C4-2B (cell line): Measurements from ENCODE around the gene AP3D1.

Experiments used
- H3K27ac ChIP-seq: fragments of 450-650 bp; 2 replicates; pipeline ENCODE4 v1.5.1; 2017
- ZFX ChIP-seq: fragments of 450-650 bp; IDR thresholded peaks from 2 replicates; pipeline ENCODE4 v1.6.1; 2017
- TF ChIP-seq, protein P1 (sequence below): fragments of 450-650 bp; conservative IDR thresholded peaks from 2 replicates; pipeline ENCODE4 v1.5.1; 2017; ENCODE audit warnings: mild to moderate bottlenecking

AP3D1 gene

GRCh38 chr19:2180881-2181632, 29.7 kb upstream of the AP3D1 start:
- no peak for TF ChIP-seq ZFX
- TF ChIP-seq, protein P1, sequence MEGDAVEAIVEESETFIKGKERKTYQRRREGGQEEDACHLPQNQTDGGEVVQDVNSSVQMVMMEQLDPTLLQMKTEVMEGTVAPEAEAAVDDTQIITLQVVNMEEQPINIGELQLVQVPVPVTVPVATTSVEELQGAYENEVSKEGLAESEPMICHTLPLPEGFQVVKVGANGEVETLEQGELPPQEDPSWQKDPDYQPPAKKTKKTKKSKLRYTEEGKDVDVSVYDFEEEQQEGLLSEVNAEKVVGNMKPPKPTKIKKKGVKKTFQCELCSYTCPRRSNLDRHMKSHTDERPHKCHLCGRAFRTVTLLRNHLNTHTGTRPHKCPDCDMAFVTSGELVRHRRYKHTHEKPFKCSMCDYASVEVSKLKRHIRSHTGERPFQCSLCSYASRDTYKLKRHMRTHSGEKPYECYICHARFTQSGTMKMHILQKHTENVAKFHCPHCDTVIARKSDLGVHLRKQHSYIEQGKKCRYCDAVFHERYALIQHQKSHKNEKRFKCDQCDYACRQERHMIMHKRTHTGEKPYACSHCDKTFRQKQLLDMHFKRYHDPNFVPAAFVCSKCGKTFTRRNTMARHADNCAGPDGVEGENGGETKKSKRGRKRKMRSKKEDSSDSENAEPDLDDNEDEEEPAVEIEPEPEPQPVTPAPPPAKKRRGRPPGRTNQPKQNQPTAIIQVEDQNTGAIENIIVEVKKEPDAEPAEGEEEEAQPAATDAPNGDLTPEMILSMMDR = no peak
- H3K27ac ChIP-seq = no peak overlapping the region

- H3K27ac ChIP-seq = no peak overlapping the region
- TF ChIP-seq ZFX = no peak
- TF ChIP-seq, protein P1 = no peak
Observed at GRCh38 chr19:2180114-2180513, 28.7 kb upstream of the AP3D1 start.

DNA sequence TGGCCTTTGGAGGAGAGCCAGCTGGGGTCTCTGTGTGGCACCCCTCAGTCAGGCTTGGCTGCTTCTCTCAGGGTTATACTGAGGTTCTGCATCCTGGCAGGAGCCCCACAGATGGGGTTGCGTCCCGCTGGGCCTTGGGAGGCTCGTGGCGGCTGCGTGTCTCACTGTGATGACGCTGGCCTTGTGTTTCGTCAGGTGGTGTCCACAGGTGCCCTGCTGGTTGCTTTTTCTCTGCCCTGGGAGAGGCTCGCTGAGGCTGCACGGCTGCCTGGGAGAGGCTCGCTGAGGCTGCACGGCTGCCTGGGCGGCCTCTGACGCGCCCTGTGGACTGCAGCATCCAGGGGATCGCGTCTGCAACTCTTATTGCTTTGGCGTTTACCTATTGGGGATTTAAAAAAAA, 27.7 kb upstream of the AP3D1 start:
- TF ChIP-seq, protein P1 = no peak
- no peak for TF ChIP-seq ZFX
- no peak overlapping the region for H3K27ac ChIP-seq

DNA sequence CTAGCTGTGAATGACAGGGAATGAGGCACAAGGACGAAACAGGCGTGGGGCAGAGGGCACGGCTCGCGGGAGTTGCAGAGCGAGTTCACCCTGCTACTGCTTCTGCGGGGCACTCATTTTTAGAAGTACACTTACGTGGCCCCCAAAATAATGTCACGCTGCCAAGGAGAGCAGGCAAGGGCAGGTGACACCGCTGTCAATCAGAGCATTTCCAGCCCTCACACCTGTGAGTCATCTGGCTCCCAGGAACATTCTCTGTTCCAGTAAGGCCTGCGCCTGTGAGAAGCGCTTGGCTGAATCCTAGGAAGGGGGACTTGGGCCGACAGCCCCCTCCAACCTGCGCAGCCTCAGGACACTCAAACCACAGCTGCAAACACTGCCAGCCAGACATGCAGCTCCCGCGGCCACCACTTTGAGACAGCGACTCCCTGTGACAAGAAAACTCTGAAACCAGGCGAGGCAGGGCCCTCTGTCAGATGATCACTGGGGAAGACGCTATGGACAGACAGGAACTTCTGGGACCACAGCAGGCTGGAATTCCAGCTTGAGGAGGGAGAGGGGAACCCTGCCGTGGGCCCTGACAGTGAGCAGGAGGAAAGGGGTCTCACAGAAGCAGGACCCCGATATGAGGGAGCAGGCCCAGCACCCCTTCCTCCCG, 25.1 kb upstream of the AP3D1 start:
- TF ChIP-seq, protein P1 = no peak
- TF ChIP-seq ZFX = no peak
- no peak overlapping the region for H3K27ac ChIP-seq

DNA sequence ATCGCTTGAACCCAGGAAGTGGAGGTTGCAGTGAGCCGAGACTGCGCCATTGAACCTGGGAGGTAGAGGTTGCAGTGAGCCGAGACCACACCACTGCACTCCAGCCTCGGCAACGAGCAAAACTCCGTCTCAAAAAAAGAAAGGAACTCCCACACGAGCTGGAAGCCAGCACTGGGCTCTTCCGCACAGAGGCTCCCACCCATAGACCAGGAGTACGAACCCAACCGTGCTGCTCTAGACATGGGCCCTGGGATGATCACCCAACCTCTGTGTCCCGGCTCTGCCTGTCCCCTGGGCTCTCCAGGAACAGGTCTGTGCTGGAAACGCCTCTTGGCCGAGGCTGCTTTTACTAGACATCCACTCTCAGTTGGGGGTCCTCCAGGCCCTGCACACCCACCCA, 24.4 kb upstream of the AP3D1 start:
- H3K27ac ChIP-seq = no peak overlapping the region
- TF ChIP-seq ZFX = no peak
- TF ChIP-seq, protein P1 = no peak

DNA sequence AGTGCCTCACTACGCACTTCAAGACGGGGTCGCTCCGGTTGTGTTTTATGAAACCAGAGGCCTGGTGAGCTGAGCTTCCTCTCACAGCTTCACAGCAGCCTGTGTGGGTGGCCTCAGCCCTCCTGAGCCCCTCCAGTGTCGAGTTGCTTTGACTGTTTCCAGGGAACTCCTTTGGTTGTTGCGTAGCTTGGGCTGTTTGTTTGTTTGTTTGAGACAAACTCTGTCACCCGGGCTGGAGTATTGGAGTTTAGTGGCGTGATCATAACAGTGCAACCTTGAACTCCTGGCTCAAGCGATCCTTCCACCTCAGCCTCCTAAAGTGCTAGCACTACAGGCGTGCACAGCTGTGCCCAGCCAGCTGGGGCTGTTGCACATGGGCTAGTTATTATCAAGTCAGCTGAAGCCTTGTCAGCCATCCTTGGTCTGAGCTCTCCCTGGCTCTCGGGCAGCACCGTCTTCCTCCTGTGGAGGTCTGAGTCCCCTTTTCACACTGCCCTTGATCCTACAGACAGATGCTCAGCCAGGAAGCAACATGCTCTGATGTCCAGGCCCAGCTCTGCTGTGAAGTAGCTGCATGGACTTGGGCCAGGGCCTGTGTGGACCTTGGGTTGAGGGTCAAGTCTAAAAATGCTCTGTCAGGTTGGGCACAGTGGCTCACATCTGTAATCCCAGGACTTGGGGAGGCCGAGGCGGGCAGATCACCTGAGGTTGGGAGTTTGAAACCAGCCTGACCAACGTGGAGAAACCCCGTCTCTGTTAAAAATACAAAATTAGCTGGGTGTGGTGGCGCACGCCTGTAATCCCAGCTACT, 22.6 kb upstream of the AP3D1 start:
- no peak for TF ChIP-seq ZFX
- TF ChIP-seq, protein P1 = no peak
- no peak overlapping the region for H3K27ac ChIP-seq

- TF ChIP-seq, protein P1 = no peak
- no peak for TF ChIP-seq ZFX
- no peak overlapping the region for H3K27ac ChIP-seq
Observed at GRCh38 chr19:2173388-2173766, 22.0 kb upstream of the AP3D1 start.
